MCF 10A (cell line): ENCODE data around the gene SH3YL1. TPM values are rescaled to one million over a fixed set of nuclear protein-coding genes. Genes with fewer than 3 reads are reported as not detected.

Source experiments
- BruUV-seq: library from RNA; stranded (reverse); fragments of 400-500 nt; replicated peaks from 2 replicates; lab custom pipeline; 2021; lab: Mats Ljungman, UMichigan
- CTCF ChIA-PET: fragments of 300-600 bp; sonication (Branson Sonifier 250); formaldehyde crosslinking; extraction: SDS; loops from one replicate; lab custom pipeline; 2021; ENCODE audit warnings: antibody characterized with exemption, inconsistent platforms; lab: Yijun Ruan, JAX
- POLR2A ChIA-PET: fragments of 300-600, 350-650 bp; sonication (Branson Sonifier 250); formaldehyde crosslinking; extraction: SDS; loops from one replicate; lab custom pipeline; 2020; ENCODE audit warnings: antibody characterized with exemption, inconsistent platforms; lab: Yijun Ruan, JAX
- DNase-seq: peaks from one replicate; pipeline ENCODE4 v3.0.0-alpha.2; 2018; ENCODE audit not compliant: unreplicated experiment
- H3K27ac Mint-ChIP-seq: one replicate; pipeline ENCODE4 v1.8.0; 2022; ENCODE audit warnings: mild to moderate bottlenecking, low read depth, mixed read lengths; ENCODE audit not compliant: unreplicated experiment
- H3K27me3 Mint-ChIP-seq: one replicate; pipeline ENCODE4 v1.8.0; 2022; ENCODE audit warnings: mixed read lengths; ENCODE audit not compliant: insufficient read depth, unreplicated experiment
- H3K36me3 Mint-ChIP-seq: one replicate; pipeline ENCODE4 v1.8.0; 2022; ENCODE audit warnings: mild to moderate bottlenecking, moderate library complexity, mixed read lengths; ENCODE audit not compliant: insufficient read depth, unreplicated experiment
- H3K4me1 Mint-ChIP-seq: one replicate; pipeline ENCODE4 v1.8.0; 2022; ENCODE audit warnings: mixed read lengths; ENCODE audit not compliant: insufficient read depth, unreplicated experiment
- H3K4me3 Mint-ChIP-seq: one replicate; pipeline ENCODE4 v1.8.0; 2022; ENCODE audit warnings: mild to moderate bottlenecking, moderate library complexity, mixed read lengths; ENCODE audit not compliant: unreplicated experiment
- H3K9me3 Mint-ChIP-seq: one replicate; pipeline ENCODE4 v1.8.0; 2022; ENCODE audit warnings: mixed read lengths; ENCODE audit not compliant: unreplicated experiment
- intact Hi-C: fragments of 100-400 bp; cut with micrococcal nuclease; formaldehyde crosslinking; loops from 2 replicates; pipeline ENCODE4 v1.14.1; 2022
- total RNA-seq: library from RNA; stranded (reverse); gene quantifications from 2 replicates; pipeline ENCODE4 v1.2.3, GENCODE V29; 2022
- TF ChIP-seq, protein P1 (sequence below): fragments of 200-600 bp; IDR thresholded peaks from one replicate; pipeline ENCODE4 v1.8.0; 2022; ENCODE audit warnings: antibody characterized with exemption, mild to moderate bottlenecking; ENCODE audit not compliant: unreplicated experiment

SH3YL1 gene
- total RNA-seq, 1 experiment from 2014 or later: 47.4 TPM

DNA sequence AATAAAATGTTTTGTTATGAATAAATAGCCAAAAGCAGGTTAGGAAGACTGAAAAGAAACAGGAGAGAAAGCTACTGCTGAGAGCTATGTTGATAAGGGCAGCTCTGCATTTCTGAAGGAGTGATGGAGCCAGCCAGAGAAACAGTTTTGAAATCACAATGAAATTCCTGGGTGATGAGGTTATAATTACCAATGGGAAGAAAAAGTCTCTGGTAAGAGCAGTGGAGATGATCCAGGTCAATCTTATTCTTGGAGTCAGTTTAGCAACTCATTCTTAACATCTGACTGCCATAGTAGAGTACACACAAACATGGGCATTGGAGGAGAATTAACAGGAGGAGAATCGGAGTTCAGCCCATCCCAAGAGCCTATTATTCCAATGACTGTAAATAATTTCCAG is 21.7 kb upstream of the SH3YL1 start:
- Mint-ChIP-seq H3K27me3 (no peaks in the 10 kb centered on the region), H3K27ac (no peak overlapping the region), H3K4me1 (peaks cover 12% of the 10 kb centered on the region), H3K4me3 (no peak overlapping the region), H3K9me3 (no peaks in the 10 kb centered on the region), H3K36me3 (peaks cover 9% of the 10 kb centered on the region)
- TF ChIP-seq, protein P1, sequence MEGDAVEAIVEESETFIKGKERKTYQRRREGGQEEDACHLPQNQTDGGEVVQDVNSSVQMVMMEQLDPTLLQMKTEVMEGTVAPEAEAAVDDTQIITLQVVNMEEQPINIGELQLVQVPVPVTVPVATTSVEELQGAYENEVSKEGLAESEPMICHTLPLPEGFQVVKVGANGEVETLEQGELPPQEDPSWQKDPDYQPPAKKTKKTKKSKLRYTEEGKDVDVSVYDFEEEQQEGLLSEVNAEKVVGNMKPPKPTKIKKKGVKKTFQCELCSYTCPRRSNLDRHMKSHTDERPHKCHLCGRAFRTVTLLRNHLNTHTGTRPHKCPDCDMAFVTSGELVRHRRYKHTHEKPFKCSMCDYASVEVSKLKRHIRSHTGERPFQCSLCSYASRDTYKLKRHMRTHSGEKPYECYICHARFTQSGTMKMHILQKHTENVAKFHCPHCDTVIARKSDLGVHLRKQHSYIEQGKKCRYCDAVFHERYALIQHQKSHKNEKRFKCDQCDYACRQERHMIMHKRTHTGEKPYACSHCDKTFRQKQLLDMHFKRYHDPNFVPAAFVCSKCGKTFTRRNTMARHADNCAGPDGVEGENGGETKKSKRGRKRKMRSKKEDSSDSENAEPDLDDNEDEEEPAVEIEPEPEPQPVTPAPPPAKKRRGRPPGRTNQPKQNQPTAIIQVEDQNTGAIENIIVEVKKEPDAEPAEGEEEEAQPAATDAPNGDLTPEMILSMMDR: no peak
- no TSS peak for BruUV-seq
- intact Hi-C loops: no loop called here
- peak; percentile 6 for DNase-seq
- POLR2A ChIA-PET: interaction anchor here (1.3 kb wide), 1 partner anchor 10 kb away, joined by 4 read pairs; no protein-coding TSS in a partner anchor
- CTCF ChIA-PET: interaction anchor here (0.6 to 1.1 kb wide), 5 partner anchors 8 to 248 kb away, joined by 3 to 4 read pairs (median 3); no protein-coding TSS in a partner anchor

GRCh38 chr2:284896-285492 is 21.2 kb upstream of the SH3YL1 start:
- BruUV-seq: no TSS peak
- H3K4me3 Mint-ChIP-seq: no peak overlapping the region
- TF ChIP-seq, protein P1: no peak
- intact Hi-C loops: no loop called here
- H3K36me3 Mint-ChIP-seq: peaks cover 14% of the 10 kb centered on the region
- H3K27me3 Mint-ChIP-seq: no peaks in the 10 kb centered on the region
- peaks cover 12% of the 10 kb centered on the region for H3K4me1 Mint-ChIP-seq
- ChIA-PET POLR2A (interaction anchor here (1.3 kb wide), 1 partner anchor 10 kb away, joined by 4 read pairs; no protein-coding TSS in a partner anchor), CTCF (interaction anchor here (0.7 kb wide), 1 partner anchor 9 kb away, joined by 3 read pairs; no protein-coding TSS in a partner anchor)
- DNase-seq: no peak
- no peaks in the 10 kb centered on the region for H3K9me3 Mint-ChIP-seq
- no peak overlapping the region for H3K27ac Mint-ChIP-seq

- POLR2A ChIA-PET: interaction anchor here (0.8 kb wide), 1 partner anchor 12 kb away, joined by 3 read pairs; no protein-coding TSS in a partner anchor
- H3K36me3 Mint-ChIP-seq: peaks cover 22% of the 10 kb centered on the region
- no TSS peak for BruUV-seq
- no peak overlapping the region for H3K4me3 Mint-ChIP-seq
- H3K27ac Mint-ChIP-seq: no peak overlapping the region
- TF ChIP-seq, protein P1: no peak
- no peaks in the 10 kb centered on the region for H3K9me3 Mint-ChIP-seq
- H3K4me1 Mint-ChIP-seq: peaks cover 12% of the 10 kb centered on the region
- DNase-seq: no peak
- intact Hi-C loops: no loop called here
- H3K27me3 Mint-ChIP-seq: no peaks in the 10 kb centered on the region
- CTCF ChIA-PET: interaction anchor here (0.6 kb wide), 1 partner anchor 86 kb away, joined by 3 read pairs; no protein-coding TSS in a partner anchor
These were observed 20.4 kb upstream of the SH3YL1 start for GRCh38 chr2:283996-284794.
